ENCODE results near the gene MYT1.

GRCh38 chr20:64137598-64138031, 26.6 kb upstream of the MYT1 start:
- TF ChIP-seq CTCF (IDR thresholded peaks at IDR 0.05) (no peak), POLR2AphosphoS5 (IDR thresholded peaks at IDR 0.05) (no peak), POLR2A (IDR thresholded peaks at IDR 0.05) (no peak)
